Motor neuron (in vitro differentiated cells): Measurements from ENCODE around the gene NCKAP5. TPM values are rescaled to one million over a fixed set of nuclear protein-coding genes. Genes with fewer than 3 reads are reported as not detected.

Source experiments
- ATAC-seq, 8 experiments: fragments of 200-7000 bp; cut with Tn5 transposase; replicated peaks in 6 of 8; 2 replicates each; pipeline ENCODE4 v1.8.0; 2021; ENCODE audit warnings: mild to moderate bottlenecking in 8 of 8, moderate library complexity in 8 of 8
- H3K27ac ChIP-seq, 2 donors: fragments of 250-450 bp; sonication (Bioruptor Pico); 2 replicates each; pipeline ENCODE4 v1.9.0; 2021; ENCODE audit warnings: antibody characterized with exemption in 2 of 2, mild to moderate bottlenecking in 2 of 2, moderate library complexity in 1 of 2
- H3K4me1 ChIP-seq, 2 donors: fragments of 250-450 bp; sonication (Bioruptor Pico); replicated peaks in 1 of 2; 2 replicates each; pipeline ENCODE4 v1.6.1; 2021; ENCODE audit warnings: antibody characterized with exemption in 2 of 2, mild to moderate bottlenecking in 2 of 2, moderate library complexity in 1 of 2
- H3K4me3 ChIP-seq, 5 donors: fragments of 250-450 bp; sonication (Bioruptor Pico); 2 replicates each; pipeline ENCODE4 v1.9.0; 2021; ENCODE audit warnings: antibody characterized with exemption in 5 of 5, mild to moderate bottlenecking in 5 of 5, moderate library complexity in 4 of 5
- WGBS, 10 experiments: fragments of 450-650 bp; shearing (Covaris generic); methylation state at CpG; one replicate each; pipeline ENCODE4 v1.0.0; 2022; 5-methylcytosine and 5-hydroxymethylcytosine counted together
- in situ Hi-C, 9 experiments: fragments of 400-800 bp; cut with MboI; loops; one replicate each; pipeline ENCODE4 v1.15.0; 2021; ENCODE audit warnings: low sequenced_read_pairs in 9 of 9, low pct_unique_long_range_greater_than_20kb in 2 of 9; ENCODE audit not compliant: unreplicated experiment in 9 of 9
- total RNA-seq, 8 experiments: library from RNA; unstranded; fragments of 300-600 nt; gene quantifications; 2 replicates each; pipeline versions ENCODE4 v1.2.3 to v1.2.4, GENCODE V29; 2022

NCKAP5 gene
- total RNA-seq, 8 experiments from 2014 or later = 0.66 to 16.2 (median 5.9) TPM

DNA sequence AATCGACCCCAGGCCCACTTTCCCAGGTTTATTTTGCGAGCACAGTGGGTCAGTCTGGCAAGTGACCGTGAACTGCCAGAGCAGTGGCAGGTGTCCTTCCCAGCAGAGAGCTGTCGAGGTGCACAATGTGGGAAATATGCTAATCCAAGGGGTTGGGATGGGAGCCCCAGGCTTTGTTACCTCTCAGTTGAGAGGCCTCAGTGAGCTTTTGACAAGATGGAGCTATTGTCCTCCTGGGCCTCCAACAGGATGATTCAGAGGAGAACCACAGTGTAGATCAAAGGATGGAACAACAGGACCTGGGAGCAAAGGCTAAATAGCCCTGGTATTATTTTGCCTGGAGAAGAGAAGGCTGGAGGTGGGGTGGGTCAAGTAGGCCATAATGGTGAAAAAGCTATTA lies 150.8 kb downstream of the NCKAP5 start:
- ATAC-seq = peak in 2 of 8 experiments; percentile 20 to 30
- Histone ChIP-seq H3K4me3 (no peak overlapping the region), H3K27ac (no peak overlapping the region), H3K4me1 (peaks cover 38 to 88% of the 10 kb centered on the region in 2 donors)
- WGBS, 10 experiments = 0 to 94% (median 20%) methylated on average over 1 to 4 of the region's 4 CpGs; no CpG with 5 or more reads in 5 of the 10 experiments
- in situ Hi-C loops = no loop called here

- peaks cover 33 to 81% of the 10 kb centered on the region in 2 donors for H3K4me1 ChIP-seq
- no peak overlapping the region for H3K27ac ChIP-seq
- in situ Hi-C loops = no loop called here
- no peak for ATAC-seq
- no peak overlapping the region for H3K4me3 ChIP-seq
- 20 to 79% (median 71%) methylated on average over 1 to 4 of the region's 4 CpGs; no CpG with 5 or more reads in 3 of the 10 experiments for WGBS, 10 experiments
Observed at GRCh38 chr2:133416736-133417135, 151.5 kb downstream of the NCKAP5 start.

- Histone ChIP-seq H3K27ac (no peak overlapping the region), H3K4me1 (peaks cover 27 to 75% of the 10 kb centered on the region in 2 donors), H3K4me3 (no peak overlapping the region)
- in situ Hi-C loops = no loop called here
- 20 to 100% (median 82%) methylated on average over 1 to 2 of the region's 2 CpGs; no CpG with 5 or more reads in 2 of the 10 experiments for WGBS, 10 experiments
- no peak for ATAC-seq
Observed at GRCh38 chr2:133416146-133416545, 152.1 kb downstream of the NCKAP5 start.

DNA sequence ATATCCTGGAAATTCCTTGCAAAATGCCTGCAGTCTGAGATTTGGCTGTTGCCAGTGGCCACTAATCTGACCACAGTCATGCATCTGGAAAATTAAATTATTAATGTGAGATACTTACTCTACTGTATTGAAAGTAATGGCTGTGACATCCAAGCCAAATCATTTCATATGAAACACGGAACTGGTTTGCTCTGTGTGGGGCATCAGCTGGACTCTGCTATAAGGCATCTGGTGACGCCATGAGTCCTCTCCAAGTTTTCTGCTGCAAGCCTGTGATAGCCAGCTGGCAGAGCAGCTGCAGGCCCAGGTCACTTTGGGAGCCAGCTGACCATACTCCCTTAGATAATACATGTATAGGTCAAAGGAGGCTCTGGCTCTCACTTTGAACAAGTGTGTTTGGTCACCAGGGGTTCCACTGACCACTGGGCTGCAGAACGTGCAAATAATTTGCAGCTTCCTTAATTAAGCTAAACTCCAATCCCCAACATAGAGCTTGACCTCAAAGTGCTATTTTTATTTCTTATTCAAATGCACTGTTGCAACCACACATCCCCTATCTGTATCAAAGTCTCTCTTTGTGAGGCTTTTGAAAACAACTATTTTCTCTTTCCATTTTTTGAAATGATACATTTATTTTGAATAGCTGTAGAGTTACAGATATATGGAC lies 152.9 kb downstream of the NCKAP5 start:
- Histone ChIP-seq H3K4me3 (no peak overlapping the region), H3K4me1 (peaks cover 24 to 69% of the 10 kb centered on the region in 2 donors), H3K27ac (no peak overlapping the region)
- in situ Hi-C loops = no loop called here
- 17 to 100% (median 58%) methylated on average over 1 to 3 of the region's 3 CpGs; no CpG with 5 or more reads in 4 of the 10 experiments for WGBS, 10 experiments
- no peak for ATAC-seq

DNA sequence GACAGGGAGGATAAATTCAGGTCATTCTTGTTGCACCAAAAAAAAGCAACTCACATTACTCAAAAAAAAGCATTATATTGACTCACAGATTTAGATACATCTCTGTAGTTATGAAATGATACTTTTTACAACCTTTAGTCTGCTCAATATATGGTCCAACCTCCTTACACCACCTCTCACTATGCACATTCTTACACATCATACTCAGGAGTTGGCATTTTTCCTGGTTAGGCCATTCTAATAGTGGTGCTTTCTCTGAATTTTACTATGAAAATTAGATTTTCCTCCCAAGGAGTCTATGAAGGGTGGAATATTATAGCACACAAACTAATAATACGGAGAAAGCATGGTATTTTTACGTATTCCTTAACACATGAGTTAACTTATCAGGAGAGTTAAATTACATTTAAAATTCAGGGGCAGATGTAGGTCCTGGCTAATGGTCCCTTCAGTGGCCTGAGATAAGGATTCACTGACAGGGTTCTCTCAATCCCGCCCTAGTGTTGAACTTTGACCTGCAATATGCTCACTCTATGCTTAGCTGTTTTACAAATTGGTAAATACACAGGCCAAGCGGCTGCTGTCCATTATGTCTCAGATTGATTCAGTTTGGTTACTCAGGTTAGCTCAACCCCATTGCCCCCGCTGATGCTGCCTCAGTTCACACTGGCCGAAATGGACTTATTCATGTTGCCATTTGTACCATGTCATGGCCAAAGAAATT lies 153.6 kb downstream of the NCKAP5 start:
- in situ Hi-C loops = no loop called here
- Histone ChIP-seq H3K27ac (no peak overlapping the region), H3K4me1 (peaks cover 24 to 62% of the 10 kb centered on the region in 2 donors), H3K4me3 (no peak overlapping the region)
- WGBS, 10 experiments = 52 to 92% (median 80%) methylated on average over 1 to 6 of the region's 6 CpGs; no CpG with 5 or more reads in 1 of the 10 experiments
- no peak for ATAC-seq

DNA sequence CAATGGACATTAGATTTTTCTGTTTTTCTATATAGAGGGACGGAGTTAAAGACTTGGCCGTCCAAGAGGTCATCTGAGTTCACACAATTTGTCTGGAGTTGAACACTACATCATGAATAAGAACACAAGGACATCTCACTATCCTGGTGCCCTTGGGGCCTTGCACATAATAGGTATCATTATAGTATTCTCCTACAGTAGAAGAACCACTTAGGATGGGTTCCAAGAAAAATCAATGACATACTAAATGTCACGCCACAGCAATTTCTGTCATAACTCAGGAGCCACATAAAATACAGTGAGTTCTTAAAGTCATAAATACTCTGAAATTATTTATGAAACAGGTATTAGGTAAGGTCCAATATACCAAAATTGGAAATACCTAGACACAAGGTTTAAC lies 154.4 kb downstream of the NCKAP5 start:
- Histone ChIP-seq H3K27ac (no peak overlapping the region), H3K4me1 (peaks cover 18 to 55% of the 10 kb centered on the region in 2 donors), H3K4me3 (no peak overlapping the region)
- in situ Hi-C loops = no loop called here
- ATAC-seq = no peak
- 65 to 100% (median 90%) methylated on average over 1 to 3 of the region's 3 CpGs; no CpG with 5 or more reads in 2 of the 10 experiments for WGBS, 10 experiments

DNA sequence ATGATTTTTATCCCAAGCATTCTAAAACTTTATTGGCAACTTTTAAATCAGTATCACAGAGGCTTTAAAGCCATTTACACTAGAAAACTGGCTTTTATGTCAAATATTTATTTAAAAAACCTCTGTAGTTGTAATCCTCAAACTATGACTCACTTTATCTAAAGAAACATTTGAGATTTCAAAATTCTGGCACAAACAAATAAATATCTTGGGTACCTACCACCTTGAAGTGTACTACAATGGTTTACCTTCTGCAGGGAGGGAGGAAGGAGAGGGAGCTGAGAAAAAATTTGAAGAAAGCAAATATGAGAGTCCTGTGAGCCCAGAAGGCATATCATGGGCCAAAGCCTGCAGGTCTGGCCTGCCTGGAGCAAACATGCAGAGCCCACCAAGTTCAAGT lies 155.6 kb downstream of the NCKAP5 start:
- H3K4me3 ChIP-seq = no peak overlapping the region
- ATAC-seq = no peak
- no peak overlapping the region for H3K27ac ChIP-seq
- in situ Hi-C loops = no loop called here
- H3K4me1 ChIP-seq = peaks cover 6 to 43% of the 10 kb centered on the region in 2 donors

- peaks cover 0 to 35% of the 10 kb centered on the region in 2 donors for H3K4me1 ChIP-seq
- peak in 1 of 8 experiments; percentile 68 for ATAC-seq
- H3K4me3 ChIP-seq = no peak overlapping the region
- WGBS, 10 experiments = 57 to 100% (median 80%) methylated on average over 1 to 6 of the region's 6 CpGs; no CpG with 5 or more reads in 3 of the 10 experiments
- in situ Hi-C loops = no loop called here
- no peak overlapping the region for H3K27ac ChIP-seq
Observed at GRCh38 chr2:133411857-133412256, 156.4 kb downstream of the NCKAP5 start.

GRCh38 chr2:133411101-133411500 lies 157.2 kb downstream of the NCKAP5 start:
- in situ Hi-C loops = no loop called here
- H3K27ac ChIP-seq = no peak overlapping the region
- H3K4me1 ChIP-seq = peaks cover 0 to 32% of the 10 kb centered on the region in 2 donors
- 5 to 100% (median 98%) methylated on average over 1 to 3 of the region's 5 CpGs; no CpG with 5 or more reads in 2 of the 10 experiments for WGBS, 10 experiments
- no peak overlapping the region for H3K4me3 ChIP-seq
- ATAC-seq = peak in 3 of 8 experiments; percentile 46 to 83 (median 74)

GRCh38 chr2:133409581-133410285 lies 158.5 kb downstream of the NCKAP5 start:
- in situ Hi-C loops = no loop called here
- Histone ChIP-seq H3K4me3 (no peak overlapping the region), H3K27ac (no peak overlapping the region), H3K4me1 (peaks cover 0 to 19% of the 10 kb centered on the region in 2 donors)
- ATAC-seq = no peak
- WGBS, 10 experiments = 48 to 100% (median 88%) methylated on average over 1 to 4 of the region's 5 CpGs; no CpG with 5 or more reads in 2 of the 10 experiments

DNA sequence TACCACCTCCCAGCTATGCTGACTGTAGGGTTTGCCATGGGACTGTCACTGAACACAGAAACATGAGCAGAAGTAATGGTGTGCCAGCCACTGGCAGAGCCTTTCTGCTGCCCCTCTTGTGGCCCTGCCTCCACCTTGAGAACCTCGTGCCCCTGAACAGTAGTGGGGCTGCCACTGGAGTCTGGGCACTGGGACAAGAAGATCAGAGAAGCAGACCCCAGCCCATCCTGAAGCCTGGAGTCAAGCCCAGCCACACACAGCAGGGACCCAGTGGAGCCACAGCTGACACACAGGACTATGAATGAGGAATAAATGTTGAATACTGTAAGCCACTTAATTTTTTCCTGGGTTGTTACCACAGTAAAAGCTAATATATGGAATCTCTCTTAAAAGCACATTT lies 159.6 kb downstream of the NCKAP5 start:
- Histone ChIP-seq H3K4me3 (no peak overlapping the region), H3K4me1 (peaks cover 0 to 8% of the 10 kb centered on the region in 2 donors), H3K27ac (no peak overlapping the region)
- in situ Hi-C loops = no loop called here
- 0 to 80% (median 71%) methylated on average over 1 of the region's 1 CpG; no CpG with 5 or more reads in 7 of the 10 experiments for WGBS, 10 experiments
- ATAC-seq = no peak

DNA sequence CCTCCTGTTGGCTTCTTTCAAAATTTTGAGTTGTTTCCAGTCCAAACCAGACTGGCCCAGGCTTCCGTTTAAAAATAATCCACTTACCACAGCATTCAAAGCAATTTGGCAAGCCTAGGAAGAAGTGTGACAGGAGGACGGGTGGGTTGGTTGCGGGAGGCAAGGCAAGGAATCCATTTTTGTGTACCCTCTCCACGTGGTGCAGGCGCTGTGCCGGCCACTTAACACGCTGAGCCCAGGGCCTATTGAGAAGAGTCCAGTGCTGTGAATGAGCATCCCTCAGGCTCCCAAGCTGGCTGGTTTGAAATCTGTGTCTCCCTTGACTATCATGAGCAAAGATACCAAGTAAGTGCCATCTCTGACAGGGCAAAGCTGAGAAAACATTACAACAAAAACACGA lies 160.9 kb downstream of the NCKAP5 start:
- ATAC-seq = no peak
- 48 to 100% (median 89%) methylated on average over 1 to 6 of the region's 8 CpGs; no CpG with 5 or more reads in 1 of the 10 experiments for WGBS, 10 experiments
- Histone ChIP-seq H3K4me1 (no peaks in the 10 kb centered on the region), H3K4me3 (no peak overlapping the region), H3K27ac (no peak overlapping the region)
- in situ Hi-C loops = no loop called here

DNA sequence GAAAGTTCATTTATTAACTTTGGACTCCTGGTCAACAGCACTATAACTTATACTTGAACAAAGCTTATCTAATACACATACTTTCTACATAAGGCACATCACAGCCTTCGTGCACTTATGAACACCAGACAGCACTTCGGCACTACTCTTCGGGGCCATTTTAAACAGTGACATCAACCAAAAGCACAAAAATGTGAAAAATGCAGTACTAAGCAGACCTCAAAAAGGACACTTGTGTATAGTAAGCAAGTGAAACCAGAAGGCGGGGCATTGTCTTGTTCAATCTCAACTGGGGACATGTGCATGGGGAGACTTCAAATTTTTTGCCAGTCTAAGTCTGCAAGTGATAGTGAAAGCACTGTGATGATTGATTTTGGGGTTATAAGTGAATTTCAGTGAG lies 163.0 kb downstream of the NCKAP5 start:
- H3K27ac ChIP-seq = no peak overlapping the region
- no peaks in the 10 kb centered on the region for H3K4me1 ChIP-seq
- no peak for ATAC-seq
- in situ Hi-C loops = no loop called here
- 53 to 100% (median 88%) methylated on average over 1 to 4 of the region's 4 CpGs; no CpG with 5 or more reads in 2 of the 10 experiments for WGBS, 10 experiments
- no peak overlapping the region for H3K4me3 ChIP-seq
